HL-60/S4 treated with retinoic acid at 250 ng/mL for 4 days and 3 days (cell line): Measurements from ENCODE around the gene TPPP.
"Not testable (repeated sequence)": the region's sequence is repeated elsewhere in the genome, so short reads cannot be mapped to it uniquely, and the experiment has no call there.

ENCODE experiments used
- in situ Hi-C: fragments of 300-500 bp; cut with MboI; formaldehyde crosslinking; loops from 2 replicates; pipeline ENCODE4 v1.7.0; 2022; ENCODE audit warnings: low sequenced_read_pairs

TPPP gene

DNA sequence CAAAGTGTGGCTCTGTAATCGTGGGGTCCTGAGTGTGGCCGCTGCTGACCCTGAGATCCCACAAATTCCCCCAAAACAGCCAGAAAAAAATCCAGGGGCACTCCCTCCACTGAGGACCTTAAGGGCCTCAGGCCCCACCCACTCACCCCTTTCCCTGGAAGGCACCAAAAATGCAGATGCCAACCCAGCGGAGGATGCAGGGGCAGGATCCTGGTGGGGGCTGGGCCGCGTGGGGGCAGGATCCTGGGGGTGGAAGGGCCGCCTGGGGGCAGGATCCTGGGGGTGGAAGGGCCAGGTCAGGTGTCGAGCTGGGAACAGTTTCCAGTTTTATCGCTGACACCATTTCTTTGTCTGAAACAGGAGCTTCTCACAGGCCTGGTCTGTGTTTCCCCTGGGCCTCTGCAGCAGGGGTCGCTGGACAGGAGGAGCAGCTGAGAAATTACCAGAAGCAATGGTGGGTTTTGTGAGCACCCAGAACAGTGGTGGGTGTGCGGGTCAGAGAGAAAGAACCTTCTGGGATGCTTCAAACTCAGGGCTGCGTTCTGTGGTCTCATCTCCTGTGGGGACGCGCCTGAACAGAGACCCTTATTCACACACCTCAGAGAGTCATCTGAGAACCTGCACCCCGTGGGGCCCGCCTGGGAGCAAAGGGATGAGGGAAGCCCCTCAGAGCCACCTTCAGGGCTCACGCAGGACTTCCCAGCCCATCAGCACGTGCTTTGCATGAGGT is 13.8 kb downstream of the TPPP start:
- in situ Hi-C loops, result not testable (repeated sequence)

DNA sequence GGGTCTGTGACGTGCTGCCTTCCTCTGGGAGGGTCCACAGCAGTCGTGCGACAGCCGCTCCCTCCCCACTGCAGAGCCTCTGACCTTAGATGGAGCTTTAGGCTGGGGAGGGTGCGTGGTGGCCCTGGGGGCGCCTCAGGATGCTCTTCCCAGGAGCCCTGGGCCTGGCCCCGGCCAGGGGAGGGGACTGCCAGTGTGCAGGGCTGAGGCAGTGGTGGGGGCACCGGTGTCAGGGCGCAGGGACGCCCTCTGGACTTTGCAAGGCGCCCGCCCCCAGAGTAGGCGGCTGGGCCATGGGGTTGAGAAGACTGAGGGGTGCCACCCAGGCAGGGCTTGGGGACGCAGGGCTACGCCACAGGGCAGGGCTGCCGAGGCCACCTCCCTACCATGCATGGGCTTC is 14.6 kb downstream of the TPPP start:
- in situ Hi-C loops, result not testable (repeated sequence)

DNA sequence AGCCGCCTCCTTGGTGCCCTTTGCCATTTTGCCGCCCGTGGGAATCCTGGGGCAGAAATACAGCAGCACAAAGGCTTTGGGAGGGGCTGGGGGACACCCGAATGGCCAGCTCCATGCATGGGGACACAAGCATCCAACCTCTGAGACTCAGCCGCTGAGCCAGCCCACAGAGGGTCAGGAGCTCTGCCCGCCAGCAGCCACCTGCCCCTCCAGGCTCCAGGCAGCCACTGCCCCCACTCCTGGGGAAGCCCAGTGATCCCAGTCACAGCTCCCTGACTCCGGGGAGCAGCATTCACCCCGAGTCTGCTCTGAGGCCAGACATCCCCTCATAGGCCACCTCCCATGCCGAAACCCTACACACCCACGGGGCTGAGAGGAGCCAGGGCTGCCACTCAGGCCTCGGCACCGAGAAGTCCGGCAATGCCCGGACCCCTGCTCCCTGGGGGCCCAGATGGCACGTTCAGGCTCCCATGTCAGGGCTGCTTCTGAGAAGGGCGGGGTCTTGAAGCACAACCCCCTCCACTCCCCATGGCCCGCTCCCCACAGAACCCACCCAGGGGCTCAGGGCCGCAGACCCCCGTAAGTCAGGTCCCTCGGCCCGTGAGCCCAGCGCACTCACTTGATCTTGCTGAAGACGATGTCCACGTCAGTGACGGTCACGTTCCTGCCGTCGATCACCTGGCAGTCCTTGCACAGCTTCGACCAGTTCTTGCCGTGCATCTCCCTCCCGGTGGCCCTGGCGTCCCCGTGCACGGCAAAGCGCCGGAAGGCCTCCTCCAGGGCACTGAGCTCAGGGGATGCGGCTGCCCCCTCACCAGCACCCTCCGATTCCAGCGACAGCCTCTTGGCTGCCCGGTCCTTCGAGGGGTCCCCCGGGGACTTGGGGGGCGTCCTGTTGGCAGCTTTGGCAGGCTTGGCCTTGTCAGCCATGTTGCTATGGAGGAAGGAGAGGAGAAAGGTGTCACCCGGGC is 15.7 kb downstream of the TPPP start:
- in situ Hi-C loops, result no loop called here

DNA sequence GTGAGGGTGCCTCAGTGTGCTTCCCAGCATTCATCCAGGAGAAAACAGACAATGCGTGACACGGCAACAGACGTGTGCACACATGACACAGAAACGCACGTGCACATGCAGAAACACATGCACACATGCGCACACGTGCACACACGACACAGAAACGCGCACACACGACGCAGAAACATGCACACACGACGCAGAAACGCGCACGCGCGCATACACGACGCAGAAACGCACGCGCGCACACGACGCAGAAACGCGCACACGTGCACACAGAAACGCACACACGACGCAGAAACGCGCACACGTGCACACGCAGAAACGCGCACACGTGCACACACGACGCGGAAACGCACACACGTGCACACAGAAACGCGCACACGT is 16.5 kb downstream of the TPPP start:
- in situ Hi-C loops, result no loop called here

GRCh38 chr5:675871-676698 is 17.1 kb downstream of the TPPP start:
- in situ Hi-C loops, result no loop called here

- in situ Hi-C loops, result no loop called here
Observed at GRCh38 chr5:675111-675870, 17.9 kb downstream of the TPPP start.

DNA sequence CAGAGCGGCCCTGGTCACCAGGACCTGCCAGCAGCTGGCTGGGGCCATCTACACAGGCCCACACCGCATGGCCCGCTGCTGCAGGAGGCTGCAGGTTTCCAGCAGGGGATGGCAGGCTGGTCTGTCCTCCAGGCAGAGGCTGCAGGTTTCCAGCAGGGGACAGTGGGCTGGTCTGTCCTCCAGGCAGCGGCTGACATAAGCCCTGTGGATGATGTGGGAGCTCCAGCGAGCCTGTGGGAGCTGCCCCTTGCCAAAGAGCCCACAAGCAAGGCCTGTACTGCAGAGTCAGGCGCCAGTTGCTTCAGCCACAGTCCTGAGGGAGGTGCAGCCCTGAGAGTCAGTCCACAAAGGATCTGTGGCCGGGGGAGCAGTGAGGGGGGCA is 18.5 kb downstream of the TPPP start:
- in situ Hi-C loops, result no loop called here

DNA sequence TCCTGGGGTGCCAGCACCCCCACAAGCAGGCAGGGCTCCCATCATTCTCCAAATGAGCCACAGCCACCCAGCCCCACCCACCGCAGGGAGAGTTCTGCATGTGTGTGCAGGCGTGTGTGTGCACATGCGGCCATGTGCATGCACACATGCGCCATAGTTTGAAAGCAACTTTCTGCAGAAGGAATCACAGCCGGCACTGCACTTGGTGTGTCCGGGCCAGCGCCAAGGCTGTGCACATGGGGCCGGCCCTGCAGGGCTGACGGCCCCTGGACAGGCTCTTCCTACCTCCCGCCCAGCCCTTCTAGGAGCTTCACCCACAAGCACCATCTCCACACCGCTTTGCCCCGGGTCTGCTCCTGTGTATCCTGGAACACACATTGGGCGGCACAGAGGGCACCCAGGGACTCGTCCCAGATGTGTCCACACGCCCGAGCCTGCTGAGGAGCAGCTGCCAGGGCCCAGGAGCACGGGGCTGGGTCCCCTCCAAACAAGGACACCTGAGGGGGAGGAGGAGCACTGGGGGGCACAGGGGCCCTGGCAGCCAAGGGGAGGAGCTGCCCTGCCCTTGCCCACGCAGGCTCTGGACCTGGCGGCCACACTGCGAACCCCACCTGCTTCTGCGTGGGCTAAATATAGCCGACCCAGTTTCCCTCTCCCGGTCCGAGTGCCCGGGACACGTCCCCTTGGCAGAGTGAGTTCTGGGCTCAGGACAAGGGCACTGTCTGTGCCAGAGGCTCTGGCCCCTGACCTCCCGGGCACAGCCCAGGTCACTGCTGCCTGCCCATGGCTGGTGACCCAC is 19.1 kb downstream of the TPPP start:
- in situ Hi-C loops, result no loop called here

DNA sequence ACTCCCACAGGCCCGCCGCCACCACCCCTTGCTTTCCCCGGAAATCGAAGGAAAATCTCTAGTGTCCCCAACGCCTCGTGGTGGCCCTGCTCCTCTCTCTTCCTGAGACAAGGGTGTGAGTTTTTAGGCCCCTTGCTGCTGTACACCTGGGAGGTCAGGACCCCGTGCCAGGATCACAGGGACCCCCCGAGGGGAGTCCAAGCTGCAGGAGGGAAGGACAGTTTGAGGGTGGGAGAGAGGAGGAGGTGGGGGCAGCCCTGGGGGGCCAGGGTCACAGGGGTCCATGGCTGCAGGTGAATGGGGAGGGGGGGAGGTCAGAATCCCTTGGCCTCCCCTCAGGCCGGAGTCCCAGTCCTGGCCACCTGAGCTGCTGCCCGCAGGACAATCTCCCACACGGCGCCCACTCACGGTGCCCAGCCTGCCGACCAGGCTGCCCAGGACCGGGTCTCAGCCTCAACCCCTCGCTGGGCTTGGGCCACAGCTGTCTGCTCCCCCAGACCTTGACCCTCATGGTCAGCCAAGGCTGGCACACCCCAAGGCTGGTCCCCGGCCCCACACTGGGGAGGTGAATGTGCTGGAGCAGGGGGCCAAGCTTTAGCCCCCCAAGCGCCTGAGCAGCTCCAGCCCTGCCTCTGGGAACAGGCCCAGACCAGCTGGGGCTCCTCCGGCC is 19.9 kb downstream of the TPPP start:
- in situ Hi-C loops, result no loop called here

DNA sequence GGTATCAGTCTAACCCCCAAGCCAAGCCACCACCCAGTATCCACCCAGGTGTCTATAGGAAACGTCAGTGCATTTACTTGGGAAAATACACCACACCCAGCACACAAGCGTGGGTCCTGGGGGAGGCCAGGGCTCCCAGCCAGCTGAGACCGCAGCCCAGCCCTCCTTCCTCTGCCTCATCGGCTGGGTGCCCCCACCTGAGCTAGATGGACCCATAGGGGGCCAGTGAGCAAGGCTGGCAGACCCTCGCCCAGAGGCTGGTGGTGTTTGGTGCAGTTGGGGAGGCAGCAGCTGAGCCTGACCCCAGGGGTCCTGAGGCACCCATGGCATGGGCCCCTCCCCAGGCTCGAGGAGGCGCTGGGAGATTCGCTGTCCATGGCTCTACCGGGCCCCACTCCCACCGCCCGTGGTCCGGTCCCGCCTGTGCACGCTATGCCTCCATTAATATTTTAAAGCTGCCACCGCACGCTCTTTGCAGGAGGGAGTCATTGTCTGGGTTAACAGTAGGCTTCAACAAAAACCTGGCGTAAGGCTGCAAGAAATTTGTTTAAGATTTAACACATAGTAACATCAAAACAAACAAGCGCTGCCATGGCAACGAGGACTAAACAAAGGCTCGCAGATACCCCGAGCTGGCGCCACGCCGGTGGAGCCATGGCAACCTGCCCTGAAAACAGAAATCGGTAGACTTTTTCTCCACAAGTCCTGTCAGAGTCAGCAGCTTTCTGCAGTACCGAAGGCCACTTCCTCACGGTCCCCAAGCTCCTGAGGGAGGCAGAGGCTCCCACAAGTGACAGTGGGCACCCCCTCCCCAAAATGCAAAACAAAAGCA is 20.6 kb downstream of the TPPP start:
- in situ Hi-C loops, result no loop called here

DNA sequence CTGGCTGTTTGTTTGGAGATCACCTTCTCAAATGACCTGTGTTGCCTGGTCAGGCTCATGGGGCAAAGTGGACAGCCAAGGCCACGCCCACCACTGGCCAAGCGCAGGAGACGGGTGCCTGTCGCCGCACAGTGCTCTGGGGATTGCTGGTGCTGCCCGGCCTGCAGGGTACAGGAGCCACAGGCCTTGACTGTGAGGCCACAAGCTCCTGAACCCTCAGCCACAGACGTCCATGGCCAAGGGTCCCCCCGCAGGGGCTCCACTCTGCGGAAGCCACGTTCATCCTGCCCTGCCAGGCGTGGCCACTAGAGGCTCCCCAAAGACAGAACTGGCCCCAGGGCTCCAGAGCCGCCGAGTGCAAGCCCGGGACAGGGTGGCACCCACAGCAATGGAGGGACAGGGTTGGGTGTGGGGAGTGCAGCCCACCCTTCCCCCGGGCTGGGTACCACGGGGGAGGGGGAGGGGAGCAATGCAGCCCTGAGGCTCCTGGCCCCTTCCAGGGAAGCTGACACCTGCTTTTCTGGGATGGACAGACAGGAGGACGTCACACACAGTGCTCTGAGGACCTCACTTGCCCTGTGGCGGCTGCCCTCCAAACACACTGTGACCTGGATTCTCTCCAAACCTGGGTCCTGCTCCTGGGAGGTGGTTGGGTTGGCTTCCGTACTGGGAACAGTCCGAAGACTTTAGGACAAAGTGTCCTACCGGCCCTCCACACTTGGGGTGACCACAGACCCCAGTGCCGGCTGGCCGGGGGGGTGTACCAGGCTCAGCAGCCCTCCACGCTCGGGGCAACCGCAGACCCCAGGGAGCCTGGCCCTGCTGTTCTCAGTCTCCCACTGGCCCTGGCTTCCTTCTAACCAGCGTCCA is 21.5 kb downstream of the TPPP start:
- in situ Hi-C loops, result no loop called here

- in situ Hi-C loops, result no loop called here
Observed at GRCh38 chr5:670396-671270, 22.5 kb downstream of the TPPP start.

DNA sequence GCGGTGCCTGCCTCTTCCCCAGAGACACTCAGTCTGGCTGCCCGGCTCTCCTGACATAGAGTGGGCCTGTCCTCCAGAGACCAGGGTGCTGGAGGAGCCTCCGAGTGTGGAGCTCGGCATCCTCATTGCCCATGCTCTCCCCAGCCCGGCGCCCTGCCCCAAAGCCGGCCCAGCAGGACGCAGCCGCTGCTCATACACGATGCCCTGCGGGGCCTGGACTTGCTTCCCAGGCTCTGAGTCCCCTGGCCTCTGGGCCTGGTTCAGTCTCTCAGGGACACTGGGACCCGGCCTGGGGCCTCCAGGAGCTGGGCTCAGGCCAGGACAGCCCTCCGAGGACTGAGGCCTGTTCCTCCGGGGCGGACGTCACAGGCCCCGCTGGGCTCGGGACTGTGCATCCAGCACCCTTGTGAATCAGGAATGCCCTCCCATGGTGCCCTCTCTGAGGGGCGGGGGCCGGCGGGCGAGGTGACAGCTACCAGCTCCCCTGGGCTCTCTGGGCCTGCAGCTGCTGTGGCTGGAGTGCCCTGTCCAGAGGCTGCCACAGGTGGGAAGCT is 23.2 kb downstream of the TPPP start:
- in situ Hi-C loops, result no loop called here

- in situ Hi-C loops, result no loop called here
Observed at GRCh38 chr5:669111-669841, 23.9 kb downstream of the TPPP start.

- in situ Hi-C loops, result no loop called here
Observed at GRCh38 chr5:668283-668995, 24.7 kb downstream of the TPPP start.
